Measurements from ENCODE around the gene PARD6A. TPM values are rescaled to one million over a fixed set of nuclear protein-coding genes. Genes with fewer than 3 reads are reported as not detected.

PARD6A gene, protein sequence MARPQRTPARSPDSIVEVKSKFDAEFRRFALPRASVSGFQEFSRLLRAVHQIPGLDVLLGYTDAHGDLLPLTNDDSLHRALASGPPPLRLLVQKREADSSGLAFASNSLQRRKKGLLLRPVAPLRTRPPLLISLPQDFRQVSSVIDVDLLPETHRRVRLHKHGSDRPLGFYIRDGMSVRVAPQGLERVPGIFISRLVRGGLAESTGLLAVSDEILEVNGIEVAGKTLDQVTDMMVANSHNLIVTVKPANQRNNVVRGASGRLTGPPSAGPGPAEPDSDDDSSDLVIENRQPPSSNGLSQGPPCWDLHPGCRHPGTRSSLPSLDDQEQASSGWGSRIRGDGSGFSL
- 0.28 and 0.36 TPM in 2 replicates for total RNA-seq (2012; rRNA removed)
- polyA plus RNA-seq (2012; rRNA removed) = 0.55 and 0.65 TPM in 2 replicates
- 0.82 and 0.94 TPM in 2 replicates for polyA plus RNA-seq (2012; cell fraction: cytosol; rRNA removed)
- polyA plus RNA-seq (2012; cell fraction: nucleus; rRNA removed; ENCODE audit: low replicate concordance) = 0.32 and 0.49 TPM in 2 replicates
- percentile 9 among the genes with signal in this experiment for Bru-seq, nascent RNA
- BruChase-seq, experiment 1, labeled RNA remaining after a 6-hour chase = not detected
- BruChase-seq, experiment 2, labeled RNA remaining after a 2-hour chase = not detected
- long read RNA-seq, partial matches to known transcripts = 0 of 2 reads
- long read RNA-seq, other reads (novel, unspliced or antisense) = 0 of 2 reads

- Histone ChIP-seq H4K8ac (ENCODE audit: low read depth in 2 of 2, low read length in 2 of 2) (peak within 1 kb of the TSS; percentile 87 to 95), H3K36me3 (ENCODE audit: control insufficient read depth, insufficient read depth, low read length) (peaks cover 3% of the 10 kb centered on the region; the same call in 1 of the 2 replicates), H2BK5ac (ENCODE audit: low read depth, low read length, poor library complexity, severe bottlenecking) (peak within 1 kb of the TSS; percentile 63), H3K9me3 (ENCODE audit: control insufficient read depth, insufficient read depth, low read length) (no peaks in the 10 kb centered on the region), H3K27me3 (ENCODE audit: control insufficient read depth, insufficient read depth, low read length) (no peaks in the 10 kb centered on the region), H3K4me2 (ENCODE audit: low read depth, low read length) (peak within 1 kb of the TSS; percentile 93), H2BK20ac (ENCODE audit: low read depth, low read length) (peak within 1 kb of the TSS; percentile 2; the same call in 1 of the 2 replicates), H3K18ac (ENCODE audit: low read depth, low read length) (peak within 1 kb of the TSS; percentile 28), H4K91ac (ENCODE audit: insufficient read depth, low read depth, low read length) (peak within 1 kb of the TSS; percentile 88), H4K5ac (ENCODE audit: low read depth, low read length) (peak within 1 kb of the TSS; percentile 69), H3K4me3 (ENCODE audit: insufficient read depth, low read depth, low read length) (peak within 1 kb of the TSS; percentile 64), H3K56ac (ENCODE audit: extremely low read depth, insufficient read depth, low read length) (peak within 1 kb of the TSS; percentile 24; the same call in 1 of the 2 replicates), H4K20me1 (ENCODE audit: insufficient read depth, low read length) (peaks cover 5% of the 10 kb centered on the region), H2BK120ac (ENCODE audit: low read depth, low read length) (peak within 1 kb of the TSS; percentile 2; the same call in 1 of the 2 replicates), H3K23ac (ENCODE audit: low read depth, low read length) (peak within 1 kb of the TSS; percentile 96), H2BK15ac (ENCODE audit: low read depth, low read length) (peak within 1 kb of the TSS; percentile 59; the same call in 1 of the 3 replicates), H3K14ac (replicated peaks; ENCODE audit: low read depth, low read length) (peak within 1 kb of the TSS; percentile 96), H3K4me1 (ENCODE audit: control insufficient read depth, insufficient read depth, low read length) (peaks cover 6% of the 10 kb centered on the region; the same call in 1 of the 2 replicates), H3K9me1 (ENCODE audit: insufficient read depth, low read length) (peaks cover 4% of the 10 kb centered on the region), H2AK9ac (replicated peaks; ENCODE audit: low read depth, low read length, poor library complexity) (peak within 1 kb of the TSS; percentile 95), H2AFZ (replicated peaks; ENCODE audit: low read length, poor library complexity) (peak within 1 kb of the TSS; percentile 100), H3K79me1 (ENCODE audit: low read depth in 1 of 2, low read length in 2 of 2) (peaks cover 8 to 26% of the 10 kb centered on the region in 2 experiments), H2AK5ac (ENCODE audit: low read depth, low read length) (peak within 1 kb of the TSS; percentile 87), H3K9ac (ENCODE audit: low read depth, low read length) (peak within 1 kb of the TSS; percentile 67), H3K4ac (ENCODE audit: low read depth, low read length) (peak within 1 kb of the TSS; percentile 94), H3K27ac (ENCODE audit: insufficient read depth, low read length) (peak within 1 kb of the TSS; percentile 65)
- in situ Hi-C loops (cut with MboI; ENCODE audit: low sequenced_read_pairs) (loop anchor here (10.0 kb wide), 1 partner anchor 136 kb away; the partner anchor contains the start of gene RIPOR1), dilution Hi-C loops (cut with HindIII; ENCODE audit: low sequenced_read_pairs, unreplicated experiment) (no loop called here), intact Hi-C loops (cut with micrococcal nuclease) (no loop called here)
- no TSS peak for BruUV-seq (replicated peaks)
- ChIA-PET POLR2A (ENCODE audit: unreplicated experiment) (no interaction called here), CTCF (interaction anchor here (1.0 to 1.4 kb wide), 2 partner anchors 99 to 139 kb away, joined by 4 read pairs; partner anchors contain the start of gene CTCF)
- DNase-seq = peak; percentile 96
- peak; percentile 93 for ATAC-seq (ENCODE audit: low read depth)
- WGBS, 2 experiments (ENCODE audit: extremely low coverage in 2 of 2, insufficient read length in 1 of 2) = 0% methylated on average over 46 of the region's 48 CpGs; no CpG with 5 or more reads in 1 of the 2 experiments
- TF ChIP-seq POLR2A (IDR thresholded peaks at IDR 0.05; ENCODE audit: low read depth, low read length) (0 out of 2 replicates have a peak, but pooled peaks have one; percentile 61), CEBPB (IDR thresholded peaks at IDR 0.05; ENCODE audit: low read depth, low read length) (peak; percentile 100), RAD21 (IDR thresholded peaks at IDR 0.05; ENCODE audit: low read length) (no peak), MXI1 (IDR thresholded peaks at IDR 0.05; ENCODE audit: borderline replicate concordance, low read depth, low read length) (no peak), SMC3 (IDR thresholded peaks at IDR 0.05; ENCODE audit: low read depth, low read length) (no peak), CHD1 (IDR thresholded peaks at IDR 0.05; ENCODE audit: low read depth, low read length) (no peak), FOS (IDR thresholded peaks at IDR 0.05; ENCODE audit: low read depth, low read length) (no peak), RFX5 (IDR thresholded peaks at IDR 0.05; ENCODE audit: low read depth, low read length) (no peak; the same call in 1 of the 2 replicates), BHLHE40 (IDR thresholded peaks at IDR 0.05; ENCODE audit: low read depth, low read length) (no peak), NFE2L2 (IDR thresholded peaks at IDR 0.05; ENCODE audit: low read depth, low read length) (no peak), MAZ (IDR thresholded peaks at IDR 0.05; ENCODE audit: borderline replicate concordance, low read depth, low read length) (peak; percentile 91; the same call in 1 of the 2 replicates), RCOR1 (IDR thresholded peaks at IDR 0.05; ENCODE audit: insufficient replicate concordance, low read length) (no peak)
- TF ChIP-seq, protein P1, sequence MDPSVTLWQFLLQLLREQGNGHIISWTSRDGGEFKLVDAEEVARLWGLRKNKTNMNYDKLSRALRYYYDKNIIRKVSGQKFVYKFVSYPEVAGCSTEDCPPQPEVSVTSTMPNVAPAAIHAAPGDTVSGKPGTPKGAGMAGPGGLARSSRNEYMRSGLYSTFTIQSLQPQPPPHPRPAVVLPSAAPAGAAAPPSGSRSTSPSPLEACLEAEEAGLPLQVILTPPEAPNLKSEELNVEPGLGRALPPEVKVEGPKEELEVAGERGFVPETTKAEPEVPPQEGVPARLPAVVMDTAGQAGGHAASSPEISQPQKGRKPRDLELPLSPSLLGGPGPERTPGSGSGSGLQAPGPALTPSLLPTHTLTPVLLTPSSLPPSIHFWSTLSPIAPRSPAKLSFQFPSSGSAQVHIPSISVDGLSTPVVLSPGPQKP (IDR thresholded peaks at IDR 0.05; ENCODE audit: borderline replicate concordance, low read depth, low read length) = no peak
Measured at GRCh38 chr16:67660564-67661028, at the start of gene PARD6A. Gene PARD6A (plus strand): TSS chr16:67660960. CDS start chr16:67661039, 79 bp downstream.

All from IMR-90 (cell line).